ENCODE measurements around the gene KCNIP3. TPM values are rescaled to one million over a fixed set of nuclear protein-coding genes. Genes with fewer than 3 reads are reported as not detected.

Gene KCNIP3
- total and polyA plus RNA-seq, 2 donors (not counting 1 experiment from before 2014, with no cell fraction given): not detected

DNA sequence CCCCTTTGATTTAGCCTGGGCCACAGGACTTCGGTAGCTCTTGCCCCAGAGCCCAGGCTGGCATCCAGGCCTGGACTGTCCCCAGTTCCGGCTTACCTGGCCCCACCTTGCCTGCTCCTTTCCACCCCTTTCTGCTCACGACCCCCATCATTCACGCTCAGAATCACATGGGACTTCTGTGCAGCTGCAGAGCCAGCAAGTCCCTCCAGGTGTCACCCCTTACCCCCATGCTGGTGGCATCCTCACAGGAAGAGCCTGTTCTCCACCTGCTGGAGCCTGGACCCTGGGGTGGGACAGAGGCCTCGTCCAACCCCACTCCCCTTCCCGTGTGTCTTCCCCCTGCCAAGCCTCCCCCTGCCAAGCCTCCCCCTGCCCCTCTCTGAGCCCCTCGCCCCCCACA lies 7.9 kb upstream of the KCNIP3 start:
- ChIA-PET POLR2A (no interaction called here), CTCF (no interaction called here)
- Histone ChIP-seq H3K9me3 (ENCODE audit: control extremely low read depth in 1 of 3, control insufficient read depth in 2 of 3, insufficient read depth in 1 of 3, low read length in 2 of 3) (peaks cover 2 to 42% (median 4%) of the 10 kb centered on the region in 3 donors), H3K4me2 (replicated peaks; ENCODE audit: low read depth, low read length, poor library complexity, severe bottlenecking) (no peak overlapping the region), H3K4me1 (ENCODE audit: control insufficient read depth in 2 of 2, insufficient read depth in 2 of 2, low read length in 2 of 2) (no peaks in the 10 kb centered on the region), H3K27ac (ENCODE audit: low read length in 2 of 2) (no peak overlapping the region), H3K9ac (ENCODE audit: low read length) (no peak overlapping the region), H3K36me3 (replicated peaks in 1 of 2; ENCODE audit: control extremely low read depth in 1 of 2, control insufficient read depth in 1 of 2, extremely low read depth in 1 of 2, insufficient read depth in 2 of 2, low read length in 1 of 2) (no peaks in the 10 kb centered on the region), H3K27me3 (replicated peaks in 1 of 4; ENCODE audit: control extremely low read depth in 1 of 4, control insufficient read depth in 3 of 4, insufficient read depth in 4 of 4, low read length in 3 of 4) (no peaks in the 10 kb centered on the region), H3K79me2 (ENCODE audit: control insufficient read depth, insufficient read depth, low read length) (no peaks in the 10 kb centered on the region), H4K20me1 (ENCODE audit: control insufficient read depth, insufficient read depth, low read length, poor library complexity, severe bottlenecking) (no peaks in the 10 kb centered on the region), H2AFZ (ENCODE audit: insufficient read depth, low read depth, low read length, poor library complexity, severe bottlenecking) (no peak overlapping the region), H3K4me3 (ENCODE audit: control extremely low read depth in 1 of 5, extremely low read depth in 1 of 5, insufficient read depth in 1 of 5, low read depth in 2 of 5, low read length in 4 of 5) (no peak overlapping the region)
- TF ChIP-seq, protein P1, sequence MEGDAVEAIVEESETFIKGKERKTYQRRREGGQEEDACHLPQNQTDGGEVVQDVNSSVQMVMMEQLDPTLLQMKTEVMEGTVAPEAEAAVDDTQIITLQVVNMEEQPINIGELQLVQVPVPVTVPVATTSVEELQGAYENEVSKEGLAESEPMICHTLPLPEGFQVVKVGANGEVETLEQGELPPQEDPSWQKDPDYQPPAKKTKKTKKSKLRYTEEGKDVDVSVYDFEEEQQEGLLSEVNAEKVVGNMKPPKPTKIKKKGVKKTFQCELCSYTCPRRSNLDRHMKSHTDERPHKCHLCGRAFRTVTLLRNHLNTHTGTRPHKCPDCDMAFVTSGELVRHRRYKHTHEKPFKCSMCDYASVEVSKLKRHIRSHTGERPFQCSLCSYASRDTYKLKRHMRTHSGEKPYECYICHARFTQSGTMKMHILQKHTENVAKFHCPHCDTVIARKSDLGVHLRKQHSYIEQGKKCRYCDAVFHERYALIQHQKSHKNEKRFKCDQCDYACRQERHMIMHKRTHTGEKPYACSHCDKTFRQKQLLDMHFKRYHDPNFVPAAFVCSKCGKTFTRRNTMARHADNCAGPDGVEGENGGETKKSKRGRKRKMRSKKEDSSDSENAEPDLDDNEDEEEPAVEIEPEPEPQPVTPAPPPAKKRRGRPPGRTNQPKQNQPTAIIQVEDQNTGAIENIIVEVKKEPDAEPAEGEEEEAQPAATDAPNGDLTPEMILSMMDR (IDR thresholded peaks at IDR 0.05): no peak
- no peak for TF ChIP-seq EZH2 (IDR thresholded peaks at IDR 0.05; ENCODE audit: borderline replicate concordance, insufficient read depth, low read depth, low read length, poor library complexity, severe bottlenecking)
- Mint-ChIP-seq H3K27me3 (no peaks in the 10 kb centered on the region), H3K27ac (no peak overlapping the region), H3K4me3 (no peak overlapping the region), H3K9me3 (ENCODE audit: insufficient read depth) (peaks cover 9% of the 10 kb centered on the region), H3K4me1 (no peaks in the 10 kb centered on the region)
- ATAC-seq (ENCODE audit: low read depth) (no peak), DNase-seq (no peak)
- WGBS (ENCODE audit: insufficient coverage): 68% methylated on average over 4 of the region's 7 CpGs
- intact Hi-C loops (cut with micrococcal nuclease): no loop called here

DNA sequence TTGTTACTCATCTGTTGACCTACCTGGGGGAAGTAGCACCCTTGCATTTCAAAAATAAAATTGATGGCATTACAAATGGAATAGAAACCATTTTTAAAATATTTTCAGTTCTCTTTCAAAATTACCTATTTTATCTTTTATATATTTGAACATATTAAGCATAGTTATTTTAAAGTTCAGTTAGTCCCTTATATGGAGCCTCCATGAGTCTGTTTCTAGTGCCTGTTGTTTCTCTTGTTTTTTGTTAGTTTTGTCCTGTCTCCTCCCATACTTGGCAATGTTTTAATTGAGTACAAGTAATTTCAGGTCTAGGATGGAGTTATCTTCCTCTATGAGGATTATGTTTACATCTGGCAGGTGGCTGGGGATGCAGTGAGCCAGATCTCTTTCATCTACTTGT lies 5.9 kb upstream of the KCNIP3 start:
- ChIA-PET CTCF (no interaction called here), POLR2A (no interaction called here)
- peaks cover 2 to 42% (median 4%) of the 10 kb centered on the region in 3 donors for H3K9me3 ChIP-seq (ENCODE audit: control extremely low read depth in 1 of 3, control insufficient read depth in 2 of 3, insufficient read depth in 1 of 3, low read length in 2 of 3)
- Mint-ChIP-seq H3K27ac (no peak overlapping the region), H3K9me3 (ENCODE audit: insufficient read depth) (peaks cover 9% of the 10 kb centered on the region), H3K4me1 (no peaks in the 10 kb centered on the region), H3K27me3 (no peaks in the 10 kb centered on the region), H3K4me3 (no peak overlapping the region)
- H4K20me1 ChIP-seq (ENCODE audit: control insufficient read depth, insufficient read depth, low read length, poor library complexity, severe bottlenecking): no peaks in the 10 kb centered on the region
- no peak overlapping the region for H3K9ac ChIP-seq (ENCODE audit: low read length)
- no peak overlapping the region for H2AFZ ChIP-seq (ENCODE audit: insufficient read depth, low read depth, low read length, poor library complexity, severe bottlenecking)
- no peak overlapping the region for H3K4me3 ChIP-seq (ENCODE audit: control extremely low read depth in 1 of 5, extremely low read depth in 1 of 5, insufficient read depth in 1 of 5, low read depth in 2 of 5, low read length in 4 of 5)
- TF ChIP-seq, protein P1 (IDR thresholded peaks at IDR 0.05): no peak
- no peak for TF ChIP-seq EZH2 (IDR thresholded peaks at IDR 0.05; ENCODE audit: borderline replicate concordance, insufficient read depth, low read depth, low read length, poor library complexity, severe bottlenecking)
- no peaks in the 10 kb centered on the region for H3K27me3 ChIP-seq (replicated peaks in 1 of 4; ENCODE audit: control extremely low read depth in 1 of 4, control insufficient read depth in 3 of 4, insufficient read depth in 4 of 4, low read length in 3 of 4)
- ATAC-seq (ENCODE audit: low read depth) (no peak), DNase-seq (no peak)
- H3K27ac ChIP-seq (ENCODE audit: low read length in 2 of 2): no peak overlapping the region
- intact Hi-C loops (cut with micrococcal nuclease): no loop called here
- H3K79me2 ChIP-seq (ENCODE audit: control insufficient read depth, insufficient read depth, low read length): no peaks in the 10 kb centered on the region
- H3K4me2 ChIP-seq (replicated peaks; ENCODE audit: low read depth, low read length, poor library complexity, severe bottlenecking): no peak overlapping the region
- H3K36me3 ChIP-seq (replicated peaks in 1 of 2; ENCODE audit: control extremely low read depth in 1 of 2, control insufficient read depth in 1 of 2, extremely low read depth in 1 of 2, insufficient read depth in 2 of 2, low read length in 1 of 2): no peaks in the 10 kb centered on the region
- H3K4me1 ChIP-seq (ENCODE audit: control insufficient read depth in 2 of 2, insufficient read depth in 2 of 2, low read length in 2 of 2): no peaks in the 10 kb centered on the region

Data from B cell (primary cell).